Calu3 (cell line): ENCODE measurements around the gene EDC3. TPM values are rescaled to one million over a fixed set of nuclear protein-coding genes. Genes with fewer than 3 reads are reported as not detected.

Experiments
- BruUV-seq: library from RNA; stranded (reverse); fragments of 400-500 nt; replicated peaks from 2 replicates; lab custom pipeline; 2021; lab: Mats Ljungman, UMichigan
- CTCF ChIA-PET: fragments of 300-600 bp; sonication (Branson Sonifier 250); formaldehyde crosslinking; loops from one replicate; lab custom pipeline; 2022; ENCODE audit warnings: antibody characterized with exemption; lab: Charles Lee
- DNase-seq: peaks from one replicate; pipeline ENCODE4 v3.0.0; 2022
- H3K27ac Mint-ChIP-seq: one replicate; pipeline ENCODE4 v1.8.0; 2022; ENCODE audit warnings: mixed read lengths; ENCODE audit not compliant: unreplicated experiment
- H3K27me3 Mint-ChIP-seq: one replicate; pipeline ENCODE4 v1.8.0; 2022; ENCODE audit warnings: mixed read lengths; ENCODE audit not compliant: unreplicated experiment
- H3K36me3 Mint-ChIP-seq: one replicate; pipeline ENCODE4 v1.8.0; 2022; ENCODE audit warnings: mild to moderate bottlenecking, moderate library complexity, mixed read lengths; ENCODE audit not compliant: insufficient read depth, unreplicated experiment
- H3K4me1 Mint-ChIP-seq: one replicate; pipeline ENCODE4 v1.8.0; 2022; ENCODE audit warnings: mild to moderate bottlenecking, low read depth, mixed read lengths; ENCODE audit not compliant: unreplicated experiment
- H3K4me3 Mint-ChIP-seq: one replicate; pipeline ENCODE4 v1.8.0; 2022; ENCODE audit warnings: mild to moderate bottlenecking, low read depth, moderate library complexity, mixed read lengths; ENCODE audit not compliant: unreplicated experiment
- H3K9me3 Mint-ChIP-seq: one replicate; pipeline ENCODE4 v1.8.0; 2022; ENCODE audit warnings: low read depth, mixed read lengths; ENCODE audit not compliant: unreplicated experiment
- CTCF ChIP-seq: fragments of 200-600 bp; IDR thresholded peaks from one replicate; pipeline ENCODE4 v1.8.0; 2022; ENCODE audit warnings: antibody characterized with exemption; ENCODE audit not compliant: unreplicated experiment
- intact Hi-C: fragments of 100-400 bp; cut with micrococcal nuclease; formaldehyde crosslinking; loops from one replicate; pipeline ENCODE4 v1.10.0; 2022; ENCODE audit not compliant: unreplicated experiment
- total RNA-seq: library from RNA; stranded (reverse); gene quantifications from 2 replicates; pipeline ENCODE4 v1.2.3, GENCODE V29; 2022

The EDC3 gene
- total RNA-seq, 1 experiment from 2014 or later: 70.1 TPM

GRCh38 chr15:74727727-74728126 lies 31.9 kb upstream of the EDC3 start:
- intact Hi-C loops: no loop called here
- H3K27ac Mint-ChIP-seq: no peak overlapping the region
- CTCF ChIA-PET: no interaction called here
- no peaks in the 10 kb centered on the region for H3K9me3 Mint-ChIP-seq
- H3K4me1 Mint-ChIP-seq: peaks cover 41% of the 10 kb centered on the region
- peaks cover 12% of the 10 kb centered on the region for H3K36me3 Mint-ChIP-seq
- DNase-seq: no peak
- no peak overlapping the region for H3K4me3 Mint-ChIP-seq
- no peaks in the 10 kb centered on the region for H3K27me3 Mint-ChIP-seq
- TF ChIP-seq CTCF: no peak
- no TSS peak for BruUV-seq

- no peaks in the 10 kb centered on the region for H3K9me3 Mint-ChIP-seq
- CTCF ChIA-PET: interaction anchor here (0.5 kb wide), 1 partner anchor 116 kb away, joined by 5 read pairs; no protein-coding TSS in a partner anchor
- H3K4me3 Mint-ChIP-seq: peak overlapping the region; percentile 67
- BruUV-seq: TSS peak; percentile 37
- TF ChIP-seq CTCF: no peak
- no peak overlapping the region for H3K27ac Mint-ChIP-seq
- peaks cover 12% of the 10 kb centered on the region for H3K36me3 Mint-ChIP-seq
- no peak for DNase-seq
- intact Hi-C loops: no loop called here
- H3K4me1 Mint-ChIP-seq: peaks cover 41% of the 10 kb centered on the region
- no peaks in the 10 kb centered on the region for H3K27me3 Mint-ChIP-seq
Observed at GRCh38 chr15:74726774-74727164, 30.9 kb upstream of the EDC3 start.

- no peak overlapping the region for H3K27ac Mint-ChIP-seq
- no peaks in the 10 kb centered on the region for H3K27me3 Mint-ChIP-seq
- intact Hi-C loops: no loop called here
Observed at GRCh38 chr15:74725845-74726773, 30.3 kb upstream of the EDC3 start.

More at GRCh38 chr15:74725845-74726773, 30.3 kb upstream of the EDC3 start:
- no peak for TF ChIP-seq CTCF
- H3K4me3 Mint-ChIP-seq: peak overlapping the region; percentile 67
- H3K36me3 Mint-ChIP-seq: peaks cover 12% of the 10 kb centered on the region
- H3K4me1 Mint-ChIP-seq: peaks cover 36% of the 10 kb centered on the region
- CTCF ChIA-PET: interaction anchor here (0.5 to 1.8 kb wide), 8 partner anchors 17 to 224 kb away, joined by 3 to 8 read pairs (median 4); no protein-coding TSS in a partner anchor
- DNase-seq: peak; percentile 62
- H3K9me3 Mint-ChIP-seq: no peaks in the 10 kb centered on the region
- no TSS peak for BruUV-seq
